GM19351 (cell line): ENCODE results near the gene FAM3A.

ENCODE experiments used
- ATAC-seq: cut with Tn5 transposase; IDR thresholded peaks from one replicate; pipeline ENCODE4 v1.9.1; 2021; ENCODE audit warnings: mild to moderate bottlenecking, moderate library complexity; ENCODE audit not compliant: unreplicated experiment

The FAM3A gene

GRCh38 chrX:154534526-154535322 lies 18.7 kb upstream of the FAM3A start:
- ATAC-seq: peak; percentile 95

GRCh38 chrX:154532690-154533089 lies 16.7 kb upstream of the FAM3A start:
- no peak for ATAC-seq

GRCh38 chrX:154531626-154532025 lies 15.6 kb upstream of the FAM3A start:
- no peak for ATAC-seq

GRCh38 chrX:154530286-154530685 lies 14.3 kb upstream of the FAM3A start:
- ATAC-seq: no peak

- ATAC-seq: no peak
Observed at GRCh38 chrX:154529206-154529612, 13.2 kb upstream of the FAM3A start.

GRCh38 chrX:154526901-154527675 lies 11.1 kb upstream of the FAM3A start:
- ATAC-seq: peak; percentile 68

GRCh38 chrX:154525606-154526490 lies 9.8 kb upstream of the FAM3A start:
- no peak for ATAC-seq

- ATAC-seq: no peak
Observed at GRCh38 chrX:154519389-154519788, 3.4 kb upstream of the FAM3A start.

GRCh38 chrX:154517101-154517781 lies 1.2 kb upstream of the FAM3A start:
- ATAC-seq: no peak

GRCh38 chrX:154516656-154517100 lies 646 bp upstream of the FAM3A start:
- peak; percentile 5 for ATAC-seq

GRCh38 chrX:154515090-154515965 lies 704 bp downstream of the FAM3A start:
- no peak for ATAC-seq

- ATAC-seq: no peak
Observed at GRCh38 chrX:154513716-154514115, 2.3 kb downstream of the FAM3A start.

GRCh38 chrX:154512879-154513553 lies 3.0 kb downstream of the FAM3A start:
- ATAC-seq: no peak

- no peak for ATAC-seq
Observed at GRCh38 chrX:154511761-154512160, 4.3 kb downstream of the FAM3A start.

- no peak for ATAC-seq
Observed at GRCh38 chrX:154509455-154509854, 6.6 kb downstream of the FAM3A start.

- no peak for ATAC-seq
Observed at GRCh38 chrX:154508384-154508745, 7.7 kb downstream of the FAM3A start.

GRCh38 chrX:154507673-154508383 lies 8.2 kb downstream of the FAM3A start:
- no peak for ATAC-seq
